HG02571 (cell line): ENCODE data around the gene LMOD2.

Source experiments
- ATAC-seq: cut with Tn5 transposase; IDR thresholded peaks from one replicate; pipeline ENCODE4 v1.9.1; 2021; ENCODE audit warnings: mild to moderate bottlenecking, moderate library complexity; ENCODE audit not compliant: unreplicated experiment

LMOD2 gene

GRCh38 chr7:123639631-123640030 is 16.0 kb upstream of the LMOD2 start:
- no peak for ATAC-seq

DNA sequence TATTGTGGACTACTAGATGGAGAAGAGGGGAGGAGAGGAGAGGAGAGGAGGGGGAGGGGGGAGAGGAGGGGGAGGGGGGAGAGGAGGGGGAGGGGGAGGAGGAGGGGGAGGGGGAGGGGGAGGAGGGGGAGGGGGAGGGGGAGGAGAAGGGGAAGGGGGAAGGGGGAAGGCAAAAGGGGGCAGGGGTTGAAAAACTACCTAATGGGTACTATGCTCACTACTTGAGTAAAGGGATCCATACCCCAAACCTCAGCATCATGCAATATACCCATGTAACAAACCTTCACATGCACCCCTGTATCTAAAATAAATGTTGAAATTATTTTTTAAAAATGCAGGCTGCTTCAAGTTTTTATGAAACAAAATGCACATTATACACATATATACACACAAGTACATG is 15.1 kb upstream of the LMOD2 start:
- no peak for ATAC-seq

- ATAC-seq: no peak
Observed at GRCh38 chr7:123641901-123642300, 13.8 kb upstream of the LMOD2 start.

- ATAC-seq: no peak
Observed at GRCh38 chr7:123643495-123644441, 11.9 kb upstream of the LMOD2 start.

DNA sequence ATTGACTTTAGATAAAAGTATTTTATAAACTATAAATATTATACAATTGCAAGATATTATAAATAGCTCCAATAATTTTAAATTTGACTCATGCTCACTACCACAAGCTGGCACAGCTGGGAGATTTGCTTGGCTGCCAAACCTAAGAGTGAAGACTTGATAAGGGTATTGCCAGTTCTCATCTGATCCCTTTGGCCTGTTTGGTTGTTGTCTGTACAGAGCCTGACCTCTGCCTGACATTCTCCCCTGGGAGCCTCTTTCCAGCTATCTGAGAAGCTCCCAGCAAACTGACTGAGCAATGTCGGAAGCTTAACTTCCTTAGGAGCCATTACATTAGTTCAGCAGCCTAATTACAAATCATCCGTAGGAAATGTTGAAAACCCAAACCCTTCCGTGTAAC is 10.2 kb upstream of the LMOD2 start:
- no peak for ATAC-seq

GRCh38 chr7:123647106-123647730 is 8.4 kb upstream of the LMOD2 start:
- ATAC-seq: no peak

DNA sequence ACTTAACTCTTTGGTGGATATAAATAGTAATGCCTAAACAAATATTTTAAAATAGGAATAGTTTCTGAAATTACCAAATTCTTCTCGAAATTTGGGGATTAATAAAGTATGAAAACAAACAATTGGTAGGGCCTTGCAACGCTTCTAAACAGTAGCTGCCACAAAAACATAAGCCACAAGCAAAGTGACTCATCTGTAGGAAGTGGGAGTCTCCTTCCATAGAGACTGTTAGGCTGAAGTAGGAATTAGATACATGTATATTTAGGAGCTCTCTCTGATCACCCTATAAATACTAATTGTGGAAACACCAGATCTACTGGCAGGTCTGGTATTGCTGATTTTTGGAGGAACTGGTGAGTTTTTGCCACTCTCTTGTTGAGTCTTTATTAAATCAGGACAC is 5.7 kb upstream of the LMOD2 start:
- ATAC-seq: no peak

DNA sequence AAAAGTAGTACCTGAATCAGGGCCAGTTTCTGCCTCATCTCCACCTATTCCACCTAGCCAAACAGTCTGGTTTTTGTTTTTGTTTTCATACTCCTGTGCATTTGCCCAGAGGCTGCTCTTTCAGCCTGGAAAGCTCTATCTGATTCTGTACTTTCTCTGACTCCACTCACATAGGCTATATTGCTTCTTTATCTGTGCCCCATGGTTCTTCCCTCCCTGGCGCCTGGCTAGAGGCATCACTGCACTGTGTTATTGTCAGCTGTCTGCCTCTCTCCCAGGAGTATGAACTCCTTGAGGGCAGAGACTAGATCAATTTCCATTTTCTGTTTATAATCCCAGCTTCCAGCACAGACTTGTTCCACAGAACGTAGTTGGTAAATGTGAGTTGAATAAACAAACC is 5.1 kb upstream of the LMOD2 start:
- no peak for ATAC-seq

- ATAC-seq: no peak
Observed at GRCh38 chr7:123652406-123652805, 3.3 kb upstream of the LMOD2 start.

GRCh38 chr7:123653162-123653561 is 2.5 kb upstream of the LMOD2 start:
- ATAC-seq: no peak

- no peak for ATAC-seq
Observed at GRCh38 chr7:123656544-123657303, 1.1 kb downstream of the LMOD2 start.

DNA sequence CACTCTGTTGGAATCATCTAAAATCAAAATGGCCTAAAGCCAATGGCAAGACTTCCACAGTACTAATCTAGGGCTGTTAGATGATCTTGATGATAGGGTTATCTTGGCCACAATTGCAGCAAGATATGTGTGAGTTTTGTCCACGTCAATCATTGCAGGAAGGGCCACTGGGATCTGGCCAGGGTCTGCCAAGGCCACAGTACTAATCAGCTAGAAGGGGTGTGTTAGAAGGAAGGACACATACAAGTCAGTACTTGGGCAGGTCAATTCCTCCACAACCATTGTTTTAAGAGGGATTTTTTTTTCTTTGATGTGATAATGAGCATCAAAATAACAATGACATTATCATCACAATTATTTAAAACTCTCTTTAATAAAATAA is 1.6 kb downstream of the LMOD2 start:
- ATAC-seq: no peak

DNA sequence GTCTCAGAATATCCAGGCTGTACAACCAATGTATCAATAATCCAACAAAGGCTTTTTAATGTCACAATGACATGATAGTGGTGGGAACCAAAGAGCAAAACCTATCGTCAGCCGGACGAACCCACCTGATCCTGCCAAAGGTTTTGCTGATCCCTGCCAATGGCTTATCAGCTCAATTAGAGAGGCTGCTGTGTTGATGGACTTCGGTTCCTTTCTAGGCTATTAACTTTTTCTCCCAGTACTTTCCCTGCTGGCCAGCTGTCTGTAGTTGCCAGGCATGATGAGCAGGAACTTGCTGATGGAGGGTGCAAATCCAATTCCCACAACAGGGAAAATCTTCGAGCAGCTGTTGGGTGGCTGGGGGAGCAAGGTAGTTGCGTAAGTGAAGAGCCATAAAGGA is 2.4 kb downstream of the LMOD2 start:
- ATAC-seq: no peak

DNA sequence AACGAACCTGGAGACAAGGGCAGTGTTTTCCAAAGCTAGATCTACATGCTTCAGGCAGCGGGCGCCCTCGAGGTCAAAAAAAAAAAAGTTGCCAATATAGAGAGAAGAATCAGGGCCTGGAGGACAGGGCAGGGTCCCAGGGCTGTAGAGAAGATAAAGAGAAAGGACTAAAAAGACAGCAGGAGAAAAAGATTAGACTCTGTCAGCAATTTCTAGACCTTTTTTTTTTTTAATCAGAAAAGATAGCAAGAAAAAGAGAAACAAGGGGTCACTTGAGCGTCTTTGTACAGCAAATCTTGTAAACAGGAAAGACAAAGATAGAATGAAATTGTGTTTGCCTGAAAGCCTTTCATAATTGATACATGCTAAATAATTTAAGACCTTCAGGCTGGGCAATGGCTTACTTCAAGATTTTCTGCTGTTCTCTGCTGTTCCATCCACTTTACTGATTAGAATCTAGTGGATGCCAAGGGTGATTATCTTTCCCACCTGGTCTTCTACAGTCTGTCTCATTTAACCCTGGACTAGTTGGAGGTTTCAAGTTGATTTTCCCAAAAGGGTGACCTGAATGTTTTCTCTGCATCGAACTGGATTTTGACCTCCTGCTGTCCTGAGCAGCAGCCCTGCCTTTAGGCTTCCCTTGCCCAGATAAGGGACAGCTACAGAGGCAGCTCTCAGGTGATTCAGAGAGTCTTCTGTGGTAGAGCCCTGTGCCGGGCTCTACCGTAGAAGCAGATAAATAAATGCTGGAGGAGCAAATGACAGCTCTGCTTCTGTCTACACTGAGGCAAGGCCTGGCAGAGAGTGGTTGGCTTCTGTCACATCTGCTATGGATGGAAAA is 5.1 kb downstream of the LMOD2 start:
- no peak for ATAC-seq

DNA sequence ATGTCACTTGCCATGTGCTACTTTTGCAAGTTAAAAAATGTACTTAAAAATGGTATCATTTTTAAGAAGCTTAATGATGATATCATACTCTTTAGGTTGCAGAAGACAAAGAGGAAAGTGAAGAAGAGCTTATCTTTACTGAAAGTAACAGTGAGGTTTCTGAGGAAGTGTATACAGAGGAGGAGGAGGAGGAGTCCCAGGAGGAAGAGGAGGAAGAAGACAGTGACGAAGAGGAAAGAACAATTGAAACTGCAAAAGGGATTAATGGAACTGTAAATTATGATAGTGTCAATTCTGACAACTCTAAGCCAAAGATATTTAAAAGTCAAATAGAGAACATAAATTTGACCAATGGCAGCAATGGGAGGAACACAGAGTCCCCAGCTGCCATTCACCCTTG is 6.1 kb downstream of the LMOD2 start:
- no peak for ATAC-seq

DNA sequence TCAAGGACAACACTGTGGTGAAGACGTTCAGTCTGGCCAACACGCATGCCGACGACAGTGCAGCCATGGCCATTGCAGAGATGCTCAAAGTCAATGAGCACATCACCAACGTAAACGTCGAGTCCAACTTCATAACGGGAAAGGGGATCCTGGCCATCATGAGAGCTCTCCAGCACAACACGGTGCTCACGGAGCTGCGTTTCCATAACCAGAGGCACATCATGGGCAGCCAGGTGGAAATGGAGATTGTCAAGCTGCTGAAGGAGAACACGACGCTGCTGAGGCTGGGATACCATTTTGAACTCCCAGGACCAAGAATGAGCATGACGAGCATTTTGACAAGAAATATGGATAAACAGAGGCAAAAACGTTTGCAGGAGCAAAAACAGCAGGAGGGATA is 6.6 kb downstream of the LMOD2 start:
- ATAC-seq: no peak

GRCh38 chr7:123662755-123663154 is 7.1 kb downstream of the LMOD2 start:
- no peak for ATAC-seq

- no peak for ATAC-seq
Observed at GRCh38 chr7:123663200-123663599, 7.5 kb downstream of the LMOD2 start.

DNA sequence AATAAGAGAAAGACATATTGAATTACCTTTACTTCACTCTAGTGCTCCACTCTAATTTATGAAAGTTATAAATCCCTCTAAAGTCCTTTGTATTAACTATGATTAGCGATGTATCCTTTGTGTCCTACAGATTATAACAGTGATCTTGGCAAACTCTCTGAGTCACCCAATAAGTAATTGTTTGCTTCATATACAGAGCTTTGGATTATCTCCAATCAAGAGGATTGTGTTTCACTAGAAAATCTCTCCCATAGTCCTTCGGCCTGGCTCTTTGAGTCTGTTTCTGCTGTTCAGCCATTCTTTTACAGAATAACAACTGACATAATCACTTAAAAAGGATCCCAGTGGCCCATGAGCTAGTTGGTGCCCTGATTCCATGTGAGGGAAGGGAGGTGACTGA is 9.5 kb downstream of the LMOD2 start:
- ATAC-seq: no peak

DNA sequence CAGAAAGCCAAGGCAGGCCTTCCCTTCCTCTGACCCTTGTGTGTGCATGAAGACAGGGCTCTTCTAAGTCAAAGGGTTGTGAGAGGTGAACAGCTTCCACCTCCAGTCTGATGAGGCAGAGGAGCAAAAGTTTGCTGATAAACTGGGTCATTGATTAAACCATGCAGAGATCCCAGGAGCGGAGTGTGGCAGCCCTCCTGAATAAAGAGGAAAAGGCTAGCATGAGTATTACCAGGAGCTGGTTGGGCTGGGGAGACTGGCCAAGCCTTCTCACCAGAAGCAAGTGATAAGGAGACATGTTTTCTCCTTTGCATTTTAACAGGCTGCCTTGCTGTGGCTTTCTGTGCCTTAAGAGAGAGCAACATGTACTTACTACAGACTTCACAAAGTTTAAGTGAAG is 10.2 kb downstream of the LMOD2 start:
- no peak for ATAC-seq

DNA sequence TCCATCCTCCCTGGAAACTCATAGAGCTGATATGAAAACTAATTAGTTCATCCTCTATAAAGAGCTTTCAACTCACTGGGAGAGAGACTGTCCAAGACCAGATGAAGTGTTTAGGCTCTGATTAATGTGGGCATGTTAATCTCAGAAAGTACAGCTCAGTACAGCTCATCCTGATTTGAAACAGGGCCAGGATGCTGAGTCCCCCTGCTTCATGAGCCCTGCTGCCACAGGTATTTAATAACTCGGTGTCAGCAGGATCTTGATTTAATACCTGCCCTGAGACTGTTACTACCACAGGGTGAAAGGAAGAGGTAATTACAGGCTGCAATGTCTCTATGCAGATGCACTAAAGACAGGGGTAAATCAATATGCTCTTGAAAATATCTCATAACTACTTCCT is 10.8 kb downstream of the LMOD2 start:
- ATAC-seq: no peak
